ENCODE results near the gene TUBGCP3. TPM values are rescaled to one million over a fixed set of nuclear protein-coding genes. Genes with fewer than 3 reads are reported as not detected.

TUBGCP3 gene
- total RNA-seq, 6 experiments from 2014 or later: 16.5 to 28.5 (median 25.6) TPM

DNA sequence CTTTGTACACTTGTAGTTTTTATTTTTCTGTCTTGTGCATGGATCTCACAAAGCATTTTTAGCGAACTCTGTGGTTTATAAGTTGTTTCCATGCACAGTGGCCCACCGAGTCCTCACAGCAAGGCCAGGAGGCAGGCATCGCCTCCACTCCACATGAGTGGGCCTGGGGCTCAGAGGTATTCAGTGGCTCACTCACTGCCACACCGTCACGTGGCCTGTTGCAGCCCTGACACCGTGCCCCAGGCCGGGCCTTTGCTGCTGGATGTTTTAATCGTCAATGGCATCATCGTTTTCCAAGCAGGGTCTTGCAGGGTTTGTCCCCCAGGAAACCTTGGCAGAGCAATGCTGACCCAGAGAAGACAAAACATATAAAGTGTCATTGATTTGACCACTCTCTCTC lies 152.0 kb downstream of the TUBGCP3 start:
- Mint-ChIP-seq H3K4me3 (no peak overlapping the region), H3K36me3 (ENCODE audit: low read depth) (peaks cover 6% of the 10 kb centered on the region; the same call in 1 of the 2 replicates), H3K9me3 (peaks cover 20% of the 10 kb centered on the region), H3K27me3 (ENCODE audit: insufficient read depth) (peaks cover 7% of the 10 kb centered on the region), H3K4me1 (ENCODE audit: low read depth) (no peaks in the 10 kb centered on the region), H3K27ac (no peak overlapping the region)
- DNase-seq: no peak
- TF ChIP-seq, protein P1, sequence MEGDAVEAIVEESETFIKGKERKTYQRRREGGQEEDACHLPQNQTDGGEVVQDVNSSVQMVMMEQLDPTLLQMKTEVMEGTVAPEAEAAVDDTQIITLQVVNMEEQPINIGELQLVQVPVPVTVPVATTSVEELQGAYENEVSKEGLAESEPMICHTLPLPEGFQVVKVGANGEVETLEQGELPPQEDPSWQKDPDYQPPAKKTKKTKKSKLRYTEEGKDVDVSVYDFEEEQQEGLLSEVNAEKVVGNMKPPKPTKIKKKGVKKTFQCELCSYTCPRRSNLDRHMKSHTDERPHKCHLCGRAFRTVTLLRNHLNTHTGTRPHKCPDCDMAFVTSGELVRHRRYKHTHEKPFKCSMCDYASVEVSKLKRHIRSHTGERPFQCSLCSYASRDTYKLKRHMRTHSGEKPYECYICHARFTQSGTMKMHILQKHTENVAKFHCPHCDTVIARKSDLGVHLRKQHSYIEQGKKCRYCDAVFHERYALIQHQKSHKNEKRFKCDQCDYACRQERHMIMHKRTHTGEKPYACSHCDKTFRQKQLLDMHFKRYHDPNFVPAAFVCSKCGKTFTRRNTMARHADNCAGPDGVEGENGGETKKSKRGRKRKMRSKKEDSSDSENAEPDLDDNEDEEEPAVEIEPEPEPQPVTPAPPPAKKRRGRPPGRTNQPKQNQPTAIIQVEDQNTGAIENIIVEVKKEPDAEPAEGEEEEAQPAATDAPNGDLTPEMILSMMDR (IDR thresholded peaks at IDR 0.05): no peak

Other genes with a start within 250 kb of the TUBGCP3 start
- not detected for gene SPACA7, start 211.8 kb downstream of the TUBGCP3 start, total RNA-seq (2021; fragmentation: NEBNext Ultra II Directional; extraction: Animal tissue kit (Norgen Biotek cat#: 25700))
- gene ATP11A, start 101.9 kb upstream of the TUBGCP3 start, total RNA-seq (2021; fragmentation: NEBNext Ultra II Directional; extraction: Animal tissue kit (Norgen Biotek cat#: 25700)): 10 to 100 TPM in 2 of 6 experiments, 1 to 10 TPM in 4; 4.3 to 29.9 (median 6.5) TPM